ENCODE measurements around the gene MCTP2.

DNA sequence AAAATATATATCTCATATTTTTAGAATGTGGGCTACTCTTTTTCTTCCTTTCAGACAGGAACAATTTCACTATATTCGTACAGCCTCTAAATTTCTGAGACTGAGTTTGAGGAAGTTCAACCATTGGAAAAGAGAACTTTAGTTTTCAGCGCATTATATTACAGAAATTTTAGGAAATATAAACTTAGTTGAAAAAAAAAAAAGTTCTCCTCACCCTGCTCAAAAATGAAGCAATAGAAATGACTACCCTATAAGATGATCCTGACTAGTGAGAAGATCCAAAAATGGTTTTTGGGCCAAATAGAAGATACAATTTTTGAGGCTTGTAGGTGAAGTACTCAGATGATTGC is 139.6 kb downstream of the MCTP2 start:
- TF ChIP-seq, protein P1, sequence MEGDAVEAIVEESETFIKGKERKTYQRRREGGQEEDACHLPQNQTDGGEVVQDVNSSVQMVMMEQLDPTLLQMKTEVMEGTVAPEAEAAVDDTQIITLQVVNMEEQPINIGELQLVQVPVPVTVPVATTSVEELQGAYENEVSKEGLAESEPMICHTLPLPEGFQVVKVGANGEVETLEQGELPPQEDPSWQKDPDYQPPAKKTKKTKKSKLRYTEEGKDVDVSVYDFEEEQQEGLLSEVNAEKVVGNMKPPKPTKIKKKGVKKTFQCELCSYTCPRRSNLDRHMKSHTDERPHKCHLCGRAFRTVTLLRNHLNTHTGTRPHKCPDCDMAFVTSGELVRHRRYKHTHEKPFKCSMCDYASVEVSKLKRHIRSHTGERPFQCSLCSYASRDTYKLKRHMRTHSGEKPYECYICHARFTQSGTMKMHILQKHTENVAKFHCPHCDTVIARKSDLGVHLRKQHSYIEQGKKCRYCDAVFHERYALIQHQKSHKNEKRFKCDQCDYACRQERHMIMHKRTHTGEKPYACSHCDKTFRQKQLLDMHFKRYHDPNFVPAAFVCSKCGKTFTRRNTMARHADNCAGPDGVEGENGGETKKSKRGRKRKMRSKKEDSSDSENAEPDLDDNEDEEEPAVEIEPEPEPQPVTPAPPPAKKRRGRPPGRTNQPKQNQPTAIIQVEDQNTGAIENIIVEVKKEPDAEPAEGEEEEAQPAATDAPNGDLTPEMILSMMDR (conservative IDR thresholded peaks at IDR 0.05), result no peak
- no peak for TF ChIP-seq ZFX (IDR thresholded peaks at IDR 0.05)

All from C4-2B (cell line).